Suprapubic skin (tissue), 4 donors: Measurements from ENCODE around the gene TUT1. TPM values are rescaled to one million over a fixed set of nuclear protein-coding genes. Genes with fewer than 3 reads are reported as not detected.
"Not testable (repeated sequence)": the region's sequence is repeated elsewhere in the genome, so short reads cannot be mapped to it uniquely, and the experiment has no call there.

Source experiments
- DNase-seq, 2 donors: peaks; one replicate each; pipeline ENCODE4 v3.0.0-alpha.2; 2019; ENCODE audit warnings: low spot score in 2 of 2
- H3K27ac ChIP-seq: fragments of 200-600 bp; sonication (generic); one replicate; pipeline ENCODE4 v1.5.1; 2019
- H3K27me3 ChIP-seq: fragments of 200-600 bp; sonication (generic); one replicate; pipeline ENCODE4 v1.5.1; 2019
- H3K36me3 ChIP-seq: fragments of 200-600 bp; sonication (generic); one replicate; pipeline ENCODE4 v1.5.1; 2019
- H3K4me1 ChIP-seq: fragments of 200-600 bp; sonication (generic); one replicate; pipeline ENCODE4 v1.5.1; 2019
- H3K4me3 ChIP-seq: fragments of 200-600 bp; sonication (generic); one replicate; pipeline ENCODE4 v1.5.1; 2019; ENCODE audit warnings: mild to moderate bottlenecking
- H3K9me3 ChIP-seq: fragments of 200-600 bp; sonication (generic); one replicate; pipeline ENCODE4 v1.5.1; 2019
- EP300 ChIP-seq: sonication (generic); formaldehyde crosslinking; IDR thresholded peaks from one replicate; pipeline ENCODE4 v1.6.1; 2017; ENCODE audit warnings: antibody characterized with exemption
- POLR2A ChIP-seq, 2 donors: fragments of 450-650 bp; IDR thresholded peaks; one replicate each; pipeline ENCODE4 v1.6.1; 2017; ENCODE audit warnings: antibody characterized with exemption in 2 of 2, mild to moderate bottlenecking in 2 of 2, moderate library complexity in 2 of 2
- POLR2AphosphoS5 ChIP-seq, 3 donors: sonication (generic); formaldehyde crosslinking; IDR thresholded peaks; one replicate each; pipeline ENCODE4 v1.6.1; 2017; ENCODE audit warnings: antibody characterized with exemption in 3 of 3
- WGBS: methylation state at CpG from one replicate; pipeline ENCODE4 v1.1.5; 2018; 5-methylcytosine and 5-hydroxymethylcytosine counted together
- total RNA-seq, 4 donors: library from RNA; depleted of rRNA; stranded (reverse); fragments of >200 nt; gene quantifications; one replicate each; pipeline ENCODE4 v1.1.0, GENCODE V29; 2016
- TF ChIP-seq, protein P1 (sequence below), 2 donors: fragments of 200-600 bp in 1 of 2; fragments of 450-650 bp in 1 of 2; sonication (generic) in 1 of 2; IDR thresholded peaks; one replicate each; pipeline ENCODE4 v1.5.1; 2016 to 2019; ENCODE audit warnings: antibody characterized with exemption in 2 of 2, mild to moderate bottlenecking in 1 of 2, moderate library complexity in 1 of 2

TUT1 gene
- total RNA-seq, 4 donors from 2014 or later, result 8.0 to 16.3 (median 12.5) TPM

DNA sequence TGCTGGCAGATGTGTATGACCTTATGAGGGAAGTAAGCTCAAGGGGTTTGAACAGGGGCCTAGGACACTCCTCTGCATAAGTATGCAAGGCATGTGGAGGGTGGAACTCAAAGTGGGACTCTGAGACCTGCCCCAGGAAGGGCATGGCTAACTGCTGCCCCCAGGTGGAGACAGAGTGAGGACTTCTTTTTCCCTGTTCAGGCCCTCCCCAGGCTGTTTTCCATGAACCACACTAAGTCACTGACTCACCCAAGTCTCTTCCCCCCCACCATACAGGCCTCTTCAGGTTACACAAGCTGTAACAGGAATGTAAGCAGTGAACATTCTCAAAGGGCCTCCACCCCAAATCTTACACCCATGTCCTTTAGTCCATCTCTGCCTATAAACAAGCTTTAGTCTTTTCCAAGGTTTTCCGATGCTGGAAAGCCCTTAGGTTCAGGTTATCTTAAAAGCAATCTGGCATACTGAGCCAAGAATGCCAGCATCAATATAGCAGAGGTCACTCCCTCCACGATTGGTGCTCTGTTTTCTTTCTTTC, 30.7 kb downstream of the TUT1 start:
- WGBS, result 25% methylated on average over 2 of the region's 2 CpGs
- Histone ChIP-seq H3K27me3 (no peaks in the 10 kb centered on the region), H3K4me3 (no peak overlapping the region), H3K4me1 (peaks cover 64% of the 10 kb centered on the region), H3K36me3 (peaks cover 55% of the 10 kb centered on the region), H3K27ac (peak overlapping the region; percentile 85), H3K9me3 (no peaks in the 10 kb centered on the region)
- TF ChIP-seq POLR2AphosphoS5 (IDR thresholded peaks at IDR 0.05) (peak in 2 of 3 donors; percentile 57 to 58), EP300 (no peak), POLR2A (IDR thresholded peaks at IDR 0.05) (no peak)
- TF ChIP-seq, protein P1, sequence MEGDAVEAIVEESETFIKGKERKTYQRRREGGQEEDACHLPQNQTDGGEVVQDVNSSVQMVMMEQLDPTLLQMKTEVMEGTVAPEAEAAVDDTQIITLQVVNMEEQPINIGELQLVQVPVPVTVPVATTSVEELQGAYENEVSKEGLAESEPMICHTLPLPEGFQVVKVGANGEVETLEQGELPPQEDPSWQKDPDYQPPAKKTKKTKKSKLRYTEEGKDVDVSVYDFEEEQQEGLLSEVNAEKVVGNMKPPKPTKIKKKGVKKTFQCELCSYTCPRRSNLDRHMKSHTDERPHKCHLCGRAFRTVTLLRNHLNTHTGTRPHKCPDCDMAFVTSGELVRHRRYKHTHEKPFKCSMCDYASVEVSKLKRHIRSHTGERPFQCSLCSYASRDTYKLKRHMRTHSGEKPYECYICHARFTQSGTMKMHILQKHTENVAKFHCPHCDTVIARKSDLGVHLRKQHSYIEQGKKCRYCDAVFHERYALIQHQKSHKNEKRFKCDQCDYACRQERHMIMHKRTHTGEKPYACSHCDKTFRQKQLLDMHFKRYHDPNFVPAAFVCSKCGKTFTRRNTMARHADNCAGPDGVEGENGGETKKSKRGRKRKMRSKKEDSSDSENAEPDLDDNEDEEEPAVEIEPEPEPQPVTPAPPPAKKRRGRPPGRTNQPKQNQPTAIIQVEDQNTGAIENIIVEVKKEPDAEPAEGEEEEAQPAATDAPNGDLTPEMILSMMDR (IDR thresholded peaks at IDR 0.05), result peak; percentile 79 to 85
- peak; percentile 93 to 97 for DNase-seq

DNA sequence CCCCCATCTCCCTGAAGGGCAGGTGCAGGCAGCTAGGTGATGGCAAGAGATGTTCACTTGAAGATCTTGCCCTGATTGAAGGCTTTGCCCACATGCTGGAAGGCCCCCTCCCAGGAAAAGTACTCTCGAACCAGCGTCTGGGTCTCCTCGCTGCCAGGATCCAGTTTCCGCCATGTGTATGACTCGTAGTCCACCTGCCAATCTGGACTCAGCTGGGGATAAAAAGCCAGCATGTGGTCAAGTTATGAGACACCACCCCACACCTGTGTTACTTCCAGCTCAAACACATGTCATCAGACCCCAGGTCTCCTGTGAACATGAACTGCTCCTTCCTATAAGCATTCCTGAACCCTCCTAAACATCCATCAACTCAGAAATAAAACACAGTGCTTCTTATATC, 31.7 kb downstream of the TUT1 start:
- not testable (repeated sequence) for H3K4me3 ChIP-seq, DNase-seq, H3K9me3 ChIP-seq, H3K27me3 ChIP-seq
- peak overlapping the region; percentile 66 for H3K27ac ChIP-seq
- 58% methylated on average over 2 of the region's 5 CpGs for WGBS
- H3K4me1 ChIP-seq, result peaks cover 74% of the 10 kb centered on the region
- H3K36me3 ChIP-seq, result peaks cover 46% of the 10 kb centered on the region

DNA sequence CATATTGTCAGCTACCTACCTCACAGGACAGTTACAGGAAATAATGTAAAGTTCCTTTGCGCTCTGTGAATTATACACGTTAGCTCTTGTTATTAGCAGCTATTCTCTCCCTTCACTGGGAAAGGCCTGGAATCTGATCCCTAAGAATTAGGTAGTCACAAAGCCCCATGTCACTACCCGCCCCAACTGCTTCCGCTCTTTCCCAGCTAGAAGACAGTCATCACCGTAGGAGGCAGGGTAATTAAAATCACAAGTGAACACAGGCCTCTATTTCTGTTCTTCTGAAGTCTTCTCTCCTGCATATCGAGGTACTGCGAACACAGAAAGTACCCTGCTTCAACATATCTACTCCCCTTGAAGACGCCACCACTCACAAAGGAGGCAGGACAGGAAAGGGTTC, 32.1 kb downstream of the TUT1 start:
- TF ChIP-seq POLR2A (IDR thresholded peaks at IDR 0.05) (no peak), EP300 (no peak), POLR2AphosphoS5 (IDR thresholded peaks at IDR 0.05) (no peak)
- TF ChIP-seq, protein P1 (IDR thresholded peaks at IDR 0.05), result no peak
- H3K36me3 ChIP-seq, result peaks cover 43% of the 10 kb centered on the region
- no peaks in the 10 kb centered on the region for H3K9me3 ChIP-seq
- peaks cover 79% of the 10 kb centered on the region for H3K4me1 ChIP-seq
- H3K27me3 ChIP-seq, result no peaks in the 10 kb centered on the region
- DNase-seq, result no peak
- peak overlapping the region; percentile 66 for H3K27ac ChIP-seq
- no peak overlapping the region for H3K4me3 ChIP-seq
- 79% methylated on average over 8 of the region's 8 CpGs for WGBS

DNA sequence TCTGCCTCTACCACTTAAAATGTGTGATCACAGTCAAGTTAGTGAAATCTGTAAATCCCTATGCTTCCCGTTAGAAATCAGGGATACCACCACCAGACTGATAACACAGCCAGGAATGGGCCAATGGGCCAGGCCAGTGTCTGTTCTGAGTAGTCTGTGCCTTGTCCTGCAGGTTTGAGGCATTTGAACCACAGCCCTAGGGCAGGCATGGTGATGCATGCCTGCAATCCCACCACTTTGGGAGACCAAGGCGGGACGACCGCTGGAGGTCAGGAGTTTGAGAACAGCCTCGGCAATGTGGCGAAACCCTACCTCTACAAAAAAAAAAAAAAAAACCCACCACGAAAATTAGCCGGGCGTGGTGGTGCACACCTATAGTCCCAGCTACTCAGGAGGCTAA, 32.7 kb downstream of the TUT1 start:
- peaks cover 38% of the 10 kb centered on the region for H3K36me3 ChIP-seq
- WGBS, result 82% methylated on average over 9 of the region's 9 CpGs
- no peak for DNase-seq
- TF ChIP-seq POLR2A (IDR thresholded peaks at IDR 0.05) (no peak), POLR2AphosphoS5 (IDR thresholded peaks at IDR 0.05) (no peak), EP300 (no peak)
- TF ChIP-seq, protein P1 (IDR thresholded peaks at IDR 0.05), result no peak
- peaks cover 84% of the 10 kb centered on the region for H3K4me1 ChIP-seq
- H3K27ac ChIP-seq, result peak overlapping the region; percentile 21
- H3K9me3 ChIP-seq, result no peaks in the 10 kb centered on the region
- no peak overlapping the region for H3K4me3 ChIP-seq
- H3K27me3 ChIP-seq, result no peaks in the 10 kb centered on the region

DNA sequence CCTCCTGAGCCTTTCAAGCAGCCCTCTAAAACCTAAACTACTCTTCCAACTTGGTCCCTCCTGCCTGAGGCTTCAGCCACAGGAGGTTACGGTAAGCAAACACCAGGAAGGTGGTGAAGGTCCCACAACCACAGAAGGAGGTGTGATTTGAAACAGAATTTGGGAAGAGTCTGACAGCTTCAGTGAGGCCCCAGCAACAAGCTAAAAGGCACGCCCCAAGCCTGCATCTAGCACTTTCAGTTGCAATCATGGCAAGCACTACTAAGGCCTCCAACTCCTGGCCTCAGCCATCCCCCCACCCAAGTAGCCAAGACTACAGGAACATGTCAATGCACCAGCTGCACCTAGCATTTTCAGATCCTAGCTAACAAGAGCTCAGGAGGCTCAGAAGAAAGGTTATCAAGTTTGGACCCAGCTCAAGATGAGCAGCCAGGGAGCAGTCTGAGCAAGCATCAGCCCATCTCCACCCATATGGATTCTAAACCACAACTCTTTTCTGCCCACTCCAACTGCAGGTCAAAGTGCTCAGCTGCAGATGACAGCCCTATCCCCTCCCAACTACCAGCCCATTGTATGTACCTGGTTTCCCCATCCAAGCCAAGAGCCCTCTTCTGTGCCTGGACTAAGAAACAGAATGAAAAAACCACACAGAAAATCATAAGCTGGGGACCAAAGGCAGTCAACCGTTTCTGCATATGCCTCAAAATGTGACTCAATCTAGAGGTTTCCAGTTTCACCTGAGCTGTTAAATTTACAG, 34.3 kb downstream of the TUT1 start:
- no peak for DNase-seq
- TF ChIP-seq POLR2A (IDR thresholded peaks at IDR 0.05), result no peak
- H3K4me3 ChIP-seq, result peak overlapping the region; percentile 29
- no peaks in the 10 kb centered on the region for H3K9me3 ChIP-seq
- peaks cover 23% of the 10 kb centered on the region for H3K36me3 ChIP-seq
- H3K27ac ChIP-seq, result peak overlapping the region; percentile 98
- peaks cover 92% of the 10 kb centered on the region for H3K4me1 ChIP-seq
- no peaks in the 10 kb centered on the region for H3K27me3 ChIP-seq
- 15% methylated on average over 3 of the region's 3 CpGs for WGBS

DNA sequence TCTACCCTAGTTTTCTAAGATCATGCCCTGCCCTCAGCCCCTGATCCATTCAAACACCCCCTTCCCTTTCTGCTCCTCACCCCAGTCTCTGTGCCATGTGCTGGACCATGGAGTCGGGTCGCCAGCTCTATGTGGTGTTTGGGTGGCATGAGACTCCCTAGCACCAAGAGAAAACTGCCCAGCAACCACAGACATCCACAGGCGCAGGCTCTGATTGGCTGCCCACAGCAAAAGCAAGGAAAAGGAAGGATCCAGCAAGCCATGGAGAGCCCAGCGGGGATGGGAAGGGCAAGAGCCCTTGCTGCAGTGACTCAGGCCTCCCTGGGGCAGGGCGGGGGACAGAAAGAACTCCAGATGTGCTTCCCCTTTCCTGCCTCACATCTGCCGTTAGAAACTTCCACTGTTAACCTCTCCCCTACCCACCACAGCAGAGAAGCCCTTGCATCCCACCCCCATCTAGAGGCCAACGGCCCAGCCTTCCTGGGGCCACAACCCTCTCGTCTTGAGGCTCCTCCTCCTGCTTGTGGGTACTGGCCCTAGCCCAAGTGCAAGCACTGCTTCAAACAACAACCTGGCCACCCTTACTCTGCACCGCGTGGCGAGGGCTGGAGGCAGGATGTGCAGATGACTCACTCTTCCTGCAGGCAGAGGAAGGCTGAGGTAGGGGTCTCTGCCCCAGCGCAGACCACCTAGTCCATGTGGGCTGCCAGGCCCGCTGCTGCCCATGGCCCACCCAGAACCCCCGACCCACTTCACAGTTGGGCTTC, 35.0 kb downstream of the TUT1 start:
- H3K9me3 ChIP-seq, result no peaks in the 10 kb centered on the region
- peaks cover 97% of the 10 kb centered on the region for H3K4me1 ChIP-seq
- TF ChIP-seq POLR2A (IDR thresholded peaks at IDR 0.05) (no peak), POLR2AphosphoS5 (IDR thresholded peaks at IDR 0.05) (peak in 2 of 3 donors; percentile 60 to 65), EP300 (no peak)
- TF ChIP-seq, protein P1 (IDR thresholded peaks at IDR 0.05), result no peak
- peak overlapping the region; percentile 98 for H3K27ac ChIP-seq
- 9% methylated on average over 14 of the region's 14 CpGs for WGBS
- peaks cover 20% of the 10 kb centered on the region for H3K36me3 ChIP-seq
- H3K4me3 ChIP-seq, result peak overlapping the region; percentile 29
- peak; percentile 97 for DNase-seq
- no peaks in the 10 kb centered on the region for H3K27me3 ChIP-seq
